Kidney (tissue), 14 donors: ENCODE results near the gene ARNT2. TPM values are rescaled to one million over a fixed set of nuclear protein-coding genes. Genes with fewer than 3 reads are reported as not detected.

Experiments
- DNase-seq, 5 donors: peaks; one replicate each; pipeline ENCODE4 v3.0.0-alpha.2; 2013 to 2020
- FAIRE-seq: peaks from 2 replicates; lab custom pipeline; 2012; peaks lifted over from hg19 to GRCh38; lab: Jason Lieb, UNC
- H3K27ac ChIP-seq, 2 donors: one replicate each; pipeline ENCODE4 v1.7.0; 2013; ENCODE audit warnings: low read depth in 2 of 2, low read length in 2 of 2, inconsistent platforms in 1 of 2
- H3K27me3 ChIP-seq: one replicate; pipeline ENCODE4 v1.7.1; 2013; ENCODE audit warnings: low read length, inconsistent platforms; ENCODE audit not compliant: control insufficient read depth, insufficient read depth
- H3K36me3 ChIP-seq, 3 donors: one replicate each; pipeline versions ENCODE4 v1.7.0 to v1.7.1; 2013; ENCODE audit warnings: low read length in 3 of 3, control low read depth in 1 of 3, inconsistent platforms in 1 of 3; ENCODE audit not compliant: insufficient read depth in 3 of 3, control insufficient read depth in 2 of 3
- H3K4me1 ChIP-seq, 3 donors: one replicate each; pipeline versions ENCODE4 v1.7.0 to v1.7.1; 2013; ENCODE audit warnings: low read length in 3 of 3, inconsistent platforms in 1 of 3, low read depth in 1 of 3; ENCODE audit not compliant: control insufficient read depth in 2 of 3, insufficient read depth in 2 of 3
- H3K4me3 ChIP-seq, 3 donors: one replicate each; pipeline versions ENCODE4 v1.7.0 to v1.8.1; 2013; ENCODE audit warnings: low read length in 3 of 3, control low read depth in 1 of 3, inconsistent platforms in 1 of 3
- H3K9ac ChIP-seq, 3 donors: one replicate each; pipeline versions ENCODE4 v1.7.0 to v1.7.1; 2013; ENCODE audit warnings: low read length in 3 of 3, control low read depth in 1 of 3, inconsistent platforms in 1 of 3
- H3K9me3 ChIP-seq, 3 donors: one replicate each; pipeline versions ENCODE4 v1.7.0 to v1.7.1; 2013; ENCODE audit warnings: low read length in 3 of 3, control low read depth in 1 of 3, inconsistent platforms in 1 of 3; ENCODE audit not compliant: control insufficient read depth in 2 of 3, insufficient read depth in 1 of 3
- CTCF ChIP-seq: IDR thresholded peaks from 3 replicates; pipeline ENCODE4 v1.5.1; 2012; ENCODE audit warnings: mild to moderate bottlenecking, moderate library complexity, borderline replicate concordance; ENCODE audit not compliant: insufficient read depth; ENCODE audit errors: extremely low read depth
- intact Hi-C: fragments of 100-400 bp; cut with DNase I; formaldehyde crosslinking; loops from one replicate; pipeline ENCODE4 v1.11.1; 2022
- polyA plus RNA-seq: library from polyadenylated mRNA; stranded (reverse); fragments of 350-450 nt; fragmentation: Illumina TruSeq; extraction: RNeasy Lipid Tissue Mini Kit (QIAGEN cat#74804); gene quantifications from one replicate; pipeline ENCODE4 v1.2.3, GENCODE V29; 2014; ENCODE audit warnings: low read depth, low replicate concordance; ENCODE audit not compliant: insufficient read depth
- total RNA-seq: library from RNA; stranded (reverse); fragmentation: NEBNext Ultra II Directional; extraction: Animal tissue kit (Norgen Biotek cat#: 25700); gene quantifications from one replicate; pipeline ENCODE4 v1.2.1, GENCODE V29; 2021
- donor health status: control.
- donor health status: control.
- donor health status: control.
- donor health status: control.
- donor health status: control.
- donor health status: DM: yes; HTN: yes; CAD: no.
- donor health status: Normal renal cell carcinoma (clear cell type).

Gene ARNT2
- total and polyA plus RNA-seq, 2 donors from 2014 or later: 12.2 to 38.2 TPM

- DNase-seq: no peak
- Histone ChIP-seq H3K27me3 (no peaks in the 10 kb centered on the region), H3K4me3 (no peak overlapping the region), H3K4me1 (peaks cover 0 to 7% (median 0%) of the 10 kb centered on the region in 3 donors), H3K9ac (no peak overlapping the region), H3K9me3 (no peaks in the 10 kb centered on the region), H3K36me3 (no peaks in the 10 kb centered on the region), H3K27ac (no peak overlapping the region)
- intact Hi-C loops: no loop called here
- FAIRE-seq: no peak
- TF ChIP-seq CTCF: no peak
Measured at GRCh38 chr15:80423215-80423614, 19.0 kb downstream of the ARNT2 start.

GRCh38 chr15:80424381-80424780, 20.2 kb downstream of the ARNT2 start:
- Histone ChIP-seq H3K27me3 (no peaks in the 10 kb centered on the region), H3K4me1 (peaks cover 0 to under 1% (median 0%) of the 10 kb centered on the region in 3 donors), H3K4me3 (no peak overlapping the region), H3K9me3 (no peaks in the 10 kb centered on the region), H3K9ac (no peak overlapping the region), H3K27ac (no peak overlapping the region), H3K36me3 (no peaks in the 10 kb centered on the region)
- intact Hi-C loops: no loop called here
- no peak for TF ChIP-seq CTCF
- FAIRE-seq: no peak
- no peak for DNase-seq

- DNase-seq (no peak), FAIRE-seq (no peak)
- Histone ChIP-seq H3K4me1 (peaks cover 0 to 2% (median 0%) of the 10 kb centered on the region in 3 donors), H3K4me3 (no peak overlapping the region), H3K9me3 (no peaks in the 10 kb centered on the region), H3K27me3 (no peaks in the 10 kb centered on the region), H3K9ac (no peak overlapping the region), H3K36me3 (no peaks in the 10 kb centered on the region), H3K27ac (no peak overlapping the region)
- intact Hi-C loops: no loop called here
- TF ChIP-seq CTCF: no peak
Measured at GRCh38 chr15:80426316-80426715, 22.1 kb downstream of the ARNT2 start.

GRCh38 chr15:80429964-80430363, 25.8 kb downstream of the ARNT2 start:
- FAIRE-seq (no peak), DNase-seq (no peak)
- Histone ChIP-seq H3K27me3 (no peaks in the 10 kb centered on the region), H3K4me3 (no peak overlapping the region), H3K36me3 (no peaks in the 10 kb centered on the region), H3K27ac (no peak overlapping the region), H3K9ac (no peak overlapping the region), H3K9me3 (no peaks in the 10 kb centered on the region), H3K4me1 (peaks cover 0 to 2% (median 0%) of the 10 kb centered on the region in 3 donors)
- no peak for TF ChIP-seq CTCF
- intact Hi-C loops: no loop called here
